ENCODE results near the gene TPP1.

The TPP1 gene

GRCh38 chr11:6658647-6659046 lies 39.4 kb upstream of the TPP1 start:
- Histone ChIP-seq H3K79me2 (ENCODE audit: insufficient read depth, low read length) (no peaks in the 10 kb centered on the region), H3K9me3 (ENCODE audit: insufficient read depth, low read depth, low read length) (no peaks in the 10 kb centered on the region), H3K4me1 (ENCODE audit: insufficient read depth, low read length, poor library complexity, severe bottlenecking) (no peaks in the 10 kb centered on the region)

DNA sequence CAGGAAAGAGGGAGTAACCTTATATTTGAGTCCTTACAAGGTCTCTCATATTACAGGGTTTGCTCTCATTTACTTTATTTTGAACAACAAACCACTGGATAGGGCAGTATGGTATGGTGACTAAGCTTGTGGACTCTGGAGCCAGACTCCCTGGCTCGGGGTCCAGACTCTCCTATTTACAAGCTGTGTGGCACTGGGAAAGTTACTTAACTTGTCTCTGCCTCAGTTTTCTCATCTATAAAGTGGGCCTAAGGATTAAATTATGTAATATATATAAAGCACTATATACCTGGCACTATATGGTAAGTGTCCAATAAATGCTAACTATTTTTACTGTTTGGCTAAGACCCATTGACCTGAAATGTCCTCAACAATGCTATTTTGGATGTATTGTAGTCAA lies 38.1 kb upstream of the TPP1 start:
- no peak for TF ChIP-seq EZH2phosphoT487 (IDR thresholded peaks at IDR 0.05; ENCODE audit: borderline replicate concordance)
- TF ChIP-seq, protein P1, sequence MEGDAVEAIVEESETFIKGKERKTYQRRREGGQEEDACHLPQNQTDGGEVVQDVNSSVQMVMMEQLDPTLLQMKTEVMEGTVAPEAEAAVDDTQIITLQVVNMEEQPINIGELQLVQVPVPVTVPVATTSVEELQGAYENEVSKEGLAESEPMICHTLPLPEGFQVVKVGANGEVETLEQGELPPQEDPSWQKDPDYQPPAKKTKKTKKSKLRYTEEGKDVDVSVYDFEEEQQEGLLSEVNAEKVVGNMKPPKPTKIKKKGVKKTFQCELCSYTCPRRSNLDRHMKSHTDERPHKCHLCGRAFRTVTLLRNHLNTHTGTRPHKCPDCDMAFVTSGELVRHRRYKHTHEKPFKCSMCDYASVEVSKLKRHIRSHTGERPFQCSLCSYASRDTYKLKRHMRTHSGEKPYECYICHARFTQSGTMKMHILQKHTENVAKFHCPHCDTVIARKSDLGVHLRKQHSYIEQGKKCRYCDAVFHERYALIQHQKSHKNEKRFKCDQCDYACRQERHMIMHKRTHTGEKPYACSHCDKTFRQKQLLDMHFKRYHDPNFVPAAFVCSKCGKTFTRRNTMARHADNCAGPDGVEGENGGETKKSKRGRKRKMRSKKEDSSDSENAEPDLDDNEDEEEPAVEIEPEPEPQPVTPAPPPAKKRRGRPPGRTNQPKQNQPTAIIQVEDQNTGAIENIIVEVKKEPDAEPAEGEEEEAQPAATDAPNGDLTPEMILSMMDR (conservative IDR thresholded peaks at IDR 0.05; ENCODE audit: low read length) = no peak
- Histone ChIP-seq H4K20me1 (ENCODE audit: insufficient read depth, low read length, poor library complexity, severe bottlenecking) (no peaks in the 10 kb centered on the region), H3F3A (ENCODE audit: low read depth) (no peaks in the 10 kb centered on the region), H3K9ac (ENCODE audit: low read depth, low read length, poor library complexity, severe bottlenecking) (no peak overlapping the region), H3K27me3 (ENCODE audit: insufficient read depth, low read length, poor library complexity, severe bottlenecking) (no peaks in the 10 kb centered on the region), H2AFZ (ENCODE audit: low read length) (no peak overlapping the region), H3K36me3 (ENCODE audit: insufficient read depth, low read length) (no peaks in the 10 kb centered on the region), H3K4me1 (ENCODE audit: insufficient read depth, low read length, poor library complexity, severe bottlenecking) (no peaks in the 10 kb centered on the region), H3K9me3 (ENCODE audit: insufficient read depth, low read depth, low read length) (no peaks in the 10 kb centered on the region), H3K4me3 (ENCODE audit: low read length, poor library complexity, severe bottlenecking) (no peak overlapping the region), H3K4me2 (ENCODE audit: low read depth, low read length, poor library complexity, severe bottlenecking) (no peak overlapping the region), H3K9me2 (replicated peaks; ENCODE audit: low read depth, low read length) (no peaks in the 10 kb centered on the region), H3K79me2 (ENCODE audit: insufficient read depth, low read length) (no peaks in the 10 kb centered on the region)

More at GRCh38 chr11:6658647-6659046, 39.4 kb upstream of the TPP1 start:
- Histone ChIP-seq H4K20me1 (ENCODE audit: insufficient read depth, low read length, poor library complexity, severe bottlenecking) (no peaks in the 10 kb centered on the region), H3K27me3 (ENCODE audit: insufficient read depth, low read length, poor library complexity, severe bottlenecking) (no peaks in the 10 kb centered on the region), H3K4me2 (ENCODE audit: low read depth, low read length, poor library complexity, severe bottlenecking) (no peak overlapping the region), H2AFZ (ENCODE audit: low read length) (no peak overlapping the region), H3K9ac (ENCODE audit: low read depth, low read length, poor library complexity, severe bottlenecking) (no peak overlapping the region), H3K4me3 (ENCODE audit: low read length, poor library complexity, severe bottlenecking) (no peak overlapping the region), H3K36me3 (ENCODE audit: insufficient read depth, low read length) (no peaks in the 10 kb centered on the region), H3K9me2 (replicated peaks; ENCODE audit: low read depth, low read length) (no peaks in the 10 kb centered on the region), H3F3A (ENCODE audit: low read depth) (no peaks in the 10 kb centered on the region)
- TF ChIP-seq EZH2phosphoT487 (IDR thresholded peaks at IDR 0.05; ENCODE audit: borderline replicate concordance) = no peak
- TF ChIP-seq, protein P1 (conservative IDR thresholded peaks at IDR 0.05; ENCODE audit: low read length) = no peak

GRCh38 chr11:6656936-6657335 lies 37.7 kb upstream of the TPP1 start:
- no peaks in the 10 kb centered on the region for H3K36me3 ChIP-seq (ENCODE audit: insufficient read depth, low read length)
- H3F3A ChIP-seq (ENCODE audit: low read depth) = no peaks in the 10 kb centered on the region
- no peak overlapping the region for H3K4me2 ChIP-seq (ENCODE audit: low read depth, low read length, poor library complexity, severe bottlenecking)
- H3K9me2 ChIP-seq (replicated peaks; ENCODE audit: low read depth, low read length) = no peaks in the 10 kb centered on the region
- no peak overlapping the region for H2AFZ ChIP-seq (ENCODE audit: low read length)
- no peaks in the 10 kb centered on the region for H3K79me2 ChIP-seq (ENCODE audit: insufficient read depth, low read length)
- H3K9ac ChIP-seq (ENCODE audit: low read depth, low read length, poor library complexity, severe bottlenecking) = no peak overlapping the region
- H3K4me1 ChIP-seq (ENCODE audit: insufficient read depth, low read length, poor library complexity, severe bottlenecking) = no peaks in the 10 kb centered on the region
- H3K27me3 ChIP-seq (ENCODE audit: insufficient read depth, low read length, poor library complexity, severe bottlenecking) = no peaks in the 10 kb centered on the region
- no peaks in the 10 kb centered on the region for H3K9me3 ChIP-seq (ENCODE audit: insufficient read depth, low read depth, low read length)
- H3K4me3 ChIP-seq (ENCODE audit: low read length, poor library complexity, severe bottlenecking) = no peak overlapping the region
- no peaks in the 10 kb centered on the region for H4K20me1 ChIP-seq (ENCODE audit: insufficient read depth, low read length, poor library complexity, severe bottlenecking)
- no peak for TF ChIP-seq EZH2phosphoT487 (IDR thresholded peaks at IDR 0.05; ENCODE audit: borderline replicate concordance)
- TF ChIP-seq, protein P1 (conservative IDR thresholded peaks at IDR 0.05; ENCODE audit: low read length) = no peak

Measured in Loucy (cell line).